ENCODE data around the gene EEF1A2.

DNA sequence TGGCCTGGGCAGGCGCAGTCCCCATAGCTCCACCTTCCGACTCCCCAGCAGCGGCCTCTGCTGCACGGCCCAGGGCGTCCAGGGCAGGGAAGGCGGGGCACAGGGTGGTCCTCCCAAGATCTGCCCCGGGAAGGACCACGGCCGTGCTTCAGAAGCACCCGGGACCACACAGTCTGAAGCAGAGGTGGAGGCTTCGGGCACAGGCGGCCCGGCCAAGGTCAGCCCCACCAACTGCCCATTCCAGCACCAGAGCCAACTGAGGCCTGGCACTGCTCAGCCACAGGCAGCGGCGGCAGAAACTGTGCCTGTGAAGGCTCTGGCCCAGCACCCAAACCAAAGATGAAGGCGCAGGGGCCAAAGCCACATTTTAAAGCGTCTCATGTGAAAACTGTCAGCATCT lies 47.1 kb downstream of the EEF1A2 start:
- TF ChIP-seq, protein P1, sequence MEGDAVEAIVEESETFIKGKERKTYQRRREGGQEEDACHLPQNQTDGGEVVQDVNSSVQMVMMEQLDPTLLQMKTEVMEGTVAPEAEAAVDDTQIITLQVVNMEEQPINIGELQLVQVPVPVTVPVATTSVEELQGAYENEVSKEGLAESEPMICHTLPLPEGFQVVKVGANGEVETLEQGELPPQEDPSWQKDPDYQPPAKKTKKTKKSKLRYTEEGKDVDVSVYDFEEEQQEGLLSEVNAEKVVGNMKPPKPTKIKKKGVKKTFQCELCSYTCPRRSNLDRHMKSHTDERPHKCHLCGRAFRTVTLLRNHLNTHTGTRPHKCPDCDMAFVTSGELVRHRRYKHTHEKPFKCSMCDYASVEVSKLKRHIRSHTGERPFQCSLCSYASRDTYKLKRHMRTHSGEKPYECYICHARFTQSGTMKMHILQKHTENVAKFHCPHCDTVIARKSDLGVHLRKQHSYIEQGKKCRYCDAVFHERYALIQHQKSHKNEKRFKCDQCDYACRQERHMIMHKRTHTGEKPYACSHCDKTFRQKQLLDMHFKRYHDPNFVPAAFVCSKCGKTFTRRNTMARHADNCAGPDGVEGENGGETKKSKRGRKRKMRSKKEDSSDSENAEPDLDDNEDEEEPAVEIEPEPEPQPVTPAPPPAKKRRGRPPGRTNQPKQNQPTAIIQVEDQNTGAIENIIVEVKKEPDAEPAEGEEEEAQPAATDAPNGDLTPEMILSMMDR (IDR thresholded peaks at IDR 0.05; ENCODE audit: low read length), result no peak
- TF ChIP-seq EZH2phosphoT487 (IDR thresholded peaks at IDR 0.05; ENCODE audit: low read length) (no peak), EZH2 (optimal IDR thresholded peaks at IDR 0.05; ENCODE audit: low read depth, low read length) (no peak)

Data from MM.1S (cell line).